Urinary bladder (tissue), 2 donors: Measurements from ENCODE around the gene UNC93A. TPM values are rescaled to one million over a fixed set of nuclear protein-coding genes. Genes with fewer than 3 reads are reported as not detected.

Experiments used
- polyA plus RNA-seq: library from polyadenylated mRNA; stranded (reverse); fragments of 200-250 nt; gene quantifications from one replicate; pipeline ENCODE4 v1.2.3, GENCODE V29; 2013
- total RNA-seq: library from RNA; depleted of rRNA; stranded (reverse); fragments of >200 nt; gene quantifications from one replicate; pipeline ENCODE4 v1.2.3, GENCODE V29; 2014
- donor health status: healthy.

The UNC93A gene
- total and polyA plus RNA-seq, 2 donors, result not detected

Other genes starting within 250 kb of the UNC93A start
- gene CCR6, start 168.2 kb upstream of the UNC93A start, total RNA-seq, result not detected
- gene CCR6, start 168.2 kb upstream of the UNC93A start, polyA plus RNA-seq, result 0.20 TPM
- not detected for gene GPR31, start 133.3 kb upstream of the UNC93A start, total RNA-seq
- gene GPR31, start 133.3 kb upstream of the UNC93A start, polyA plus RNA-seq, result not detected
- gene TTLL2, start 33.8 kb downstream of the UNC93A start, total RNA-seq, result not detected
- gene TTLL2, start 33.8 kb downstream of the UNC93A start, polyA plus RNA-seq, result not detected